GM13977 (cell line): Measurements from ENCODE around the gene NPTX1.

Experiments
- DNase-seq: peaks from one replicate; pipeline ENCODE4 v3.0.0; 2012; ENCODE audit warnings: low spot score
- CTCF ChIP-seq: IDR thresholded peaks from 2 replicates; pipeline ENCODE4 v1.5.1; 2012; ENCODE audit warnings: mild to moderate bottlenecking, control low read depth; ENCODE audit not compliant: insufficient read depth; ENCODE audit errors: extremely low read depth, missing control alignments
- in situ Hi-C: fragments of 300-500 bp; cut with MboI; formaldehyde crosslinking; loops from one replicate; pipeline ENCODE4 v1.12.0; 2022; ENCODE audit warnings: low sequenced_read_pairs, low pct_unique_long_range_greater_than_20kb, mixed read lengths, inconsistent platforms; ENCODE audit not compliant: unreplicated experiment

The NPTX1 gene

GRCh38 chr17:80487511-80487910, 11.1 kb upstream of the NPTX1 start:
- no peak for DNase-seq
- in situ Hi-C loops, result no loop called here
- no peak for TF ChIP-seq CTCF

GRCh38 chr17:80486692-80487091, 10.3 kb upstream of the NPTX1 start:
- TF ChIP-seq CTCF, result no peak
- in situ Hi-C loops, result no loop called here
- no peak for DNase-seq

- TF ChIP-seq CTCF, result no peak
- in situ Hi-C loops, result no loop called here
- peak; percentile 62 for DNase-seq
Observed at GRCh38 chr17:80485846-80486245, 9.4 kb upstream of the NPTX1 start.

GRCh38 chr17:80482555-80483308, 6.3 kb upstream of the NPTX1 start:
- TF ChIP-seq CTCF, result no peak
- in situ Hi-C loops, result no loop called here
- DNase-seq, result no peak

- no peak for DNase-seq
- no peak for TF ChIP-seq CTCF
- in situ Hi-C loops, result no loop called here
Observed at GRCh38 chr17:80482058-80482318, 5.6 kb upstream of the NPTX1 start.

GRCh38 chr17:80481284-80482057, 5.1 kb upstream of the NPTX1 start:
- in situ Hi-C loops, result no loop called here
- no peak for DNase-seq
- no peak for TF ChIP-seq CTCF
